GM12865 (cell line): ENCODE data around the gene RAB8A.
"Not testable (repeated sequence)": the region's sequence is repeated elsewhere in the genome, so short reads cannot be mapped to it uniquely, and the experiment has no call there.

Source experiments
- DNase-seq: peaks from one replicate; pipeline ENCODE4 v3.0.0; 2010; ENCODE audit warnings: low read depth
- H3K4me3 ChIP-seq: 2 replicates; pipeline ENCODE4 v1.5.1; 2011; ENCODE audit warnings: mild to moderate bottlenecking, low read depth, low read length, control low read depth
- TF ChIP-seq, protein P1 (sequence below): IDR thresholded peaks from 2 replicates; pipeline ENCODE4 v1.5.1; 2011; ENCODE audit warnings: low read length, control low read depth, low read depth, inconsistent platforms; ENCODE audit not compliant: insufficient read depth; ENCODE audit errors: missing control alignments

The RAB8A gene

GRCh38 chr19:16161840-16162239 is 50.2 kb downstream of the RAB8A start:
- no peak overlapping the region for H3K4me3 ChIP-seq
- DNase-seq = no peak
- TF ChIP-seq, protein P1, sequence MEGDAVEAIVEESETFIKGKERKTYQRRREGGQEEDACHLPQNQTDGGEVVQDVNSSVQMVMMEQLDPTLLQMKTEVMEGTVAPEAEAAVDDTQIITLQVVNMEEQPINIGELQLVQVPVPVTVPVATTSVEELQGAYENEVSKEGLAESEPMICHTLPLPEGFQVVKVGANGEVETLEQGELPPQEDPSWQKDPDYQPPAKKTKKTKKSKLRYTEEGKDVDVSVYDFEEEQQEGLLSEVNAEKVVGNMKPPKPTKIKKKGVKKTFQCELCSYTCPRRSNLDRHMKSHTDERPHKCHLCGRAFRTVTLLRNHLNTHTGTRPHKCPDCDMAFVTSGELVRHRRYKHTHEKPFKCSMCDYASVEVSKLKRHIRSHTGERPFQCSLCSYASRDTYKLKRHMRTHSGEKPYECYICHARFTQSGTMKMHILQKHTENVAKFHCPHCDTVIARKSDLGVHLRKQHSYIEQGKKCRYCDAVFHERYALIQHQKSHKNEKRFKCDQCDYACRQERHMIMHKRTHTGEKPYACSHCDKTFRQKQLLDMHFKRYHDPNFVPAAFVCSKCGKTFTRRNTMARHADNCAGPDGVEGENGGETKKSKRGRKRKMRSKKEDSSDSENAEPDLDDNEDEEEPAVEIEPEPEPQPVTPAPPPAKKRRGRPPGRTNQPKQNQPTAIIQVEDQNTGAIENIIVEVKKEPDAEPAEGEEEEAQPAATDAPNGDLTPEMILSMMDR = no peak

- no peak overlapping the region for H3K4me3 ChIP-seq
- no peak for DNase-seq
- TF ChIP-seq, protein P1 = no peak
Measured at GRCh38 chr19:16164222-16164890, 52.7 kb downstream of the RAB8A start.

DNA sequence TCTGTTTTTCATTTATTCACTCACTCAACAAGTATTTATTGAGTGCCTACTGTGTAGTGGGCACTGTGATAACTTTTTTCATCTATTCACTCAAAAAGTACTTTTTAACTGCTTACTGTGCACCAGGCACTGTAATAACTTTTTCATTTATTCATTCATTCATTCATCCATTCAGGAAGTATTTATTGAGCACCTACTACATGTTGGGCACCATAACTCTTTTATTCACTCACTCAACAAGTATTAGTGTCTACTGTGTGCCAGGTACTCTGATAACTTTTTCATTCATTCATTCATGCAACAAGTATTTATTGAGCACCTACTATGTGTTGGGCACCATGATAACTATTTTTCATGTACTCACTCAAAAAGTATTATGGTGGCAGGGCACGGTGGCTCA is 54.7 kb downstream of the RAB8A start:
- TF ChIP-seq, protein P1 = no peak
- no peak overlapping the region for H3K4me3 ChIP-seq
- no peak for DNase-seq

DNA sequence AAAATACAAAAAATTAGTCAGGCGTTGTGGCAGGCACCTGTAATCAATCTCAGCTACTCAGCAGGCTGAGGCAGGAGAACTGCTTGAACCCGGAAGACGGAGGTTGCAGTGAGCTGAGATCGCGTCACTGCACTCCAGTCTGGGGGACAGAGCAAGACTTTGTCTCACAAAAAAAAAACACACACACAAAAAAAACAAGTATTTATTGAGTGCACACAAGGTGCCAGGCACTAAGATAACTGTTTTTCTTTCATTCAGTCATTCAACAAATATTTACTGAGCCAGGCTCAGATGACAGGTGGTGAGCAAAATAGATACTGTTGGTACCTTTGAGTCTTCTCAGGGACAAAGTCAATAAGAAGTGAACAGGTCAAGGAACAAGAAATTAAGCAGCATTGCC is 55.4 kb downstream of the RAB8A start:
- no peak for DNase-seq
- TF ChIP-seq, protein P1 = no peak
- no peak overlapping the region for H3K4me3 ChIP-seq

DNA sequence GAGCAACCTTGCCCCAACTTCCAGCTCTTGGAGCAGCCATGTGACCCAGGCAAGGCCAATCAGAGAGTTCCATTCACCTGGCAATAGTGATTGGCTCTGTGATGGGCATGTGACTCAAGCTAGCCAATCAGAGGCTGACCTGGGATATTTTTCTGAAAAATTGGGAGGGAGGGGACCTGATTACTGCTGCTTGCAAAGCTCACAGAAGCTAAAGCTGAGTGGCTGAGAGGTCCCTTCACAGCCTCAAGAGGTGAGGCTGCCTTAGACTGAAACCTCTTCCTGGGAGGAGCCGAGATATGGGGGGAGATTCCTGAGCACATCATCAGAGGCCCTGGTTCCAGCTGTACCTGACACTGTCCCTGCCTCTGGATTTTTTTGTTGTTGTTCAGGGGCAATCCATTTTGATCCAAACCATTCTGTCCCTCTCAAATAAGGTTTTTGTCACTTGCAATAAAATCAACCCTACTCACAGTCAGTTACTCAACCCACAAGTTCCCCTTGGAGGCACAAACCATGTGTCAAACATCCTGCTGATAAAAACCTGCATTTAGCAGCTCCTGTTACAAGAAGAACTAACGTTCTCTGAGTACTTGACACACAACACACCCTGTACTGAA is 56.9 kb downstream of the RAB8A start:
- TF ChIP-seq, protein P1 = no peak
- DNase-seq = peak; percentile 52
- H3K4me3 ChIP-seq = no peak overlapping the region

DNA sequence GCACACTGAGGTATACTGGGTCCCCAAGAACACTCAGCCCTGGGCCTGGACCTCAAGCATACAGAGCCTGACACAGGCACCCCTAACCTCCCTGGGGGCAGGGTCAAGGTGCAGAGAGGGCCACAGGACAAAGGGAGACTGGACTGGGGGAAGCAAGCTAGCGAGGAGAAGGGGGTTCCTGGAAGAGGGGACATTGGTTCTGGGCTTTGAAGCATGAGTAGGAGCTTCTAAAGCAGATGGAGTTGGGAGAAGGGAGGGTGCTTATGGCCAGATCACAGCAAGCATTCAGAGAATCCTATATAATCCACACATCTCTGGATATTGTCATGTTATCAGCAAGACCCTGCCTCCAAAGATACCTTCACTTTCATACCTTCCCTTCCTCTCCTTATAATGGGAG is 58.4 kb downstream of the RAB8A start:
- TF ChIP-seq, protein P1 = no peak

GRCh38 chr19:16175954-16176353 is 64.3 kb downstream of the RAB8A start:
- DNase-seq = peak; percentile 84
- TF ChIP-seq, protein P1 = no peak
- H3K4me3 ChIP-seq = no peak overlapping the region

More for the DNA sequence above, 58.4 kb downstream of the RAB8A start:
- DNase-seq = no peak
- no peak overlapping the region for H3K4me3 ChIP-seq

GRCh38 chr19:16178866-16179265 is 67.2 kb downstream of the RAB8A start:
- peak; percentile 52 for DNase-seq
- not testable (repeated sequence) for H3K4me3 ChIP-seq
